ENCODE measurements around the gene ZMYND11.
A peak's percentile ranks its signal among the peaks of the same experiment; 100 is the strongest.

Gene ZMYND11

DNA sequence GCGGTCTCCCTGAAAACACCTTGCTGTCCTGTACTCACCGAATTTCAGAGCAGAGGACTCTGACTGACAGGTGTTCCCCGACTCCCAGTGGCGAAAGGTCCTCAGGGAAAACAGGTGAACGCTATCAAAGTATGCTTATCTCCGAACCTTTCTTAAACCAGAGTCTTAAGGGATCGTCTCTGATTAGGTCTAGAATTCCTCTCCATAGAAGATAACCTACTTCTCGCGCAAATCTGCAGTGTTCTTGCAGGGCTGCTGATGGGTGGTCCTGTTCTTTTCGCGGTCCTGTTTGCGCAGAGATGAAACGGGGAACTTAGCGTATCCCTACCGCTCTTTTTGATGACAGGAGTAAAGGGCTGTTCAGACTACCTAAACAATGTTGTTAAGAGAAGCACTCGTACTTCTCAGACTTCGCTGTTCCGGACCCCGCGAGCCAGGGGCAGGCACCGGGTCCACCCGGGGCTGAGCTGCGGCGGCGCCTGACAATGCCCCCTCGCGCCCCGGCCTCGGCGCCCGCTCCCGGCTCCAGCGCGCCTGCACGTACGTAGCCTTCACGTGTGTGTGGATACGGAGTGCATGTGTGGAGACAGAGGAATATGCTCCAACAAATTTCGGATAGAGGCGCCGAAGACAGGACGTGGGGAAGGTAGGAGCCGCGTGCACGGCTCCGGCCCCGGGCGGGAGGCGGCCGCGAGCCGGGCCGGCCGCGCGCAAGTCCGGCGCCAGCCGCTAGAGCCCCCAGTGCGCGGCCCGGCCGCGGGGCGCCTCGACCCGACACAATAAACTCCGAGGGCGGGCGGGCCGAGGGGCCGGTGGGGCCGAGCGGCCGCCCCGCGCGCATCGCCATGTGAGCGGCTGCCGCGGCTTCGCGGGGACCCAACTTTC is 766 bp upstream of the ZMYND11 start:
- no peak for DNase-seq (ENCODE audit: extremely low read depth, low read depth)
- TF ChIP-seq, protein P1, sequence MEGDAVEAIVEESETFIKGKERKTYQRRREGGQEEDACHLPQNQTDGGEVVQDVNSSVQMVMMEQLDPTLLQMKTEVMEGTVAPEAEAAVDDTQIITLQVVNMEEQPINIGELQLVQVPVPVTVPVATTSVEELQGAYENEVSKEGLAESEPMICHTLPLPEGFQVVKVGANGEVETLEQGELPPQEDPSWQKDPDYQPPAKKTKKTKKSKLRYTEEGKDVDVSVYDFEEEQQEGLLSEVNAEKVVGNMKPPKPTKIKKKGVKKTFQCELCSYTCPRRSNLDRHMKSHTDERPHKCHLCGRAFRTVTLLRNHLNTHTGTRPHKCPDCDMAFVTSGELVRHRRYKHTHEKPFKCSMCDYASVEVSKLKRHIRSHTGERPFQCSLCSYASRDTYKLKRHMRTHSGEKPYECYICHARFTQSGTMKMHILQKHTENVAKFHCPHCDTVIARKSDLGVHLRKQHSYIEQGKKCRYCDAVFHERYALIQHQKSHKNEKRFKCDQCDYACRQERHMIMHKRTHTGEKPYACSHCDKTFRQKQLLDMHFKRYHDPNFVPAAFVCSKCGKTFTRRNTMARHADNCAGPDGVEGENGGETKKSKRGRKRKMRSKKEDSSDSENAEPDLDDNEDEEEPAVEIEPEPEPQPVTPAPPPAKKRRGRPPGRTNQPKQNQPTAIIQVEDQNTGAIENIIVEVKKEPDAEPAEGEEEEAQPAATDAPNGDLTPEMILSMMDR (IDR thresholded peaks at IDR 0.05; ENCODE audit: low read depth, low read length), result no peak

DNA sequence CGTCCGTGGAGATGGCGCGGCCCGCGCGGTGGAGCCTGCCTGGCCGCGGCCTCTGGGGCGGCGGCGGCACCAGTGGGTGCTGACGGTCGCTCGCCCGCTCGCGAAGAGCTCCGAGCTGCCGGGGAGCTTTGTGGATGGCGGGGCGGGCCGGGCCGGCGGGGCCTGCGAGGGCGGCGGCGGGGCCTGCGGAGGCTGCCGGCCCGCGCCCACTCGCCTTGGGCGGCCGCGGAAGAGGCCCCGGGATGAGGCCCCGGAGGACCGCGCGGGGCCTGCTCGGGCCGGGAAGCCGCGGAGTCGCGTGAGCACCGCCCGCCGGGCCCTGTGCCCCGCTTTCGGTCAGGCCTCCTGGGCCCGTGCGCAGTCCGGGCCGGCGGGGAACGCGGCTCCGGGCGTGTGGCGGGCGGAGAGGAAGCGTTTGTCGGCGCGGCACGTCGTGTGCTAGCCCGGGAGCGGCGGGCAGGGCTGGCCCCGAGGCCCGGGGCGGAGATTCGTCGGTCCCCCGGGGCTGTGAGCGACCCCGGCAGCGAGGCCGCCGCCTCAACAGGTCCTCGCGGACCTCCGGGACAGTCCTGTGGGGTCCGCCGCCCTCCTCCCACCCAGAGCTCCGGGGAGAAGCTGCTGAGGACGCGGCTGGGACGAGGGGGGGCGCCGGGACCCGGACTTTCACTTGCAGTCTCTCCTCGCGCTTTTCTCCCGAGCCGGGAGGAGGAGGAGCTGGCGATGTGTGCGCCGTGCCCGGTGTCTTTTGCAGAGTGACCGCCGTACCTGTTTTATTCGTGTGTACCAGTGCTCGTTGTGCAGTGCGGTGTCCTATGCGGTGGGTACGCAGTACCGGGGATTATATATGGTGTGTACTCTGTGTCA is 578 bp downstream of the ZMYND11 start:
- DNase-seq (ENCODE audit: extremely low read depth, low read depth), result no peak
- TF ChIP-seq, protein P1 (IDR thresholded peaks at IDR 0.05; ENCODE audit: low read depth, low read length), result no peak

GRCh38 chr10:136465-136762 is 1.2 kb downstream of the ZMYND11 start:
- TF ChIP-seq, protein P1 (IDR thresholded peaks at IDR 0.05; ENCODE audit: low read depth, low read length), result no peak
- no peak for DNase-seq (ENCODE audit: extremely low read depth, low read depth)

- no peak for DNase-seq (ENCODE audit: extremely low read depth, low read depth)
- TF ChIP-seq, protein P1 (IDR thresholded peaks at IDR 0.05; ENCODE audit: low read depth, low read length), result peak; percentile 37
Observed at GRCh38 chr10:137031-137430, 1.8 kb downstream of the ZMYND11 start.

GRCh38 chr10:137606-138005 is 2.4 kb downstream of the ZMYND11 start:
- no peak for DNase-seq (ENCODE audit: extremely low read depth, low read depth)
- TF ChIP-seq, protein P1 (IDR thresholded peaks at IDR 0.05; ENCODE audit: low read depth, low read length), result no peak

- DNase-seq (ENCODE audit: extremely low read depth, low read depth), result no peak
- TF ChIP-seq, protein P1 (IDR thresholded peaks at IDR 0.05; ENCODE audit: low read depth, low read length), result no peak
Observed at GRCh38 chr10:142371-142770, 7.1 kb downstream of the ZMYND11 start.

- DNase-seq (ENCODE audit: extremely low read depth, low read depth), result no peak
- TF ChIP-seq, protein P1 (IDR thresholded peaks at IDR 0.05; ENCODE audit: low read depth, low read length), result no peak
Observed at GRCh38 chr10:152915-153314, 17.7 kb downstream of the ZMYND11 start.

All from AG09319 (cell line).